VCaP (cell line): ENCODE results near the gene SPTBN4.
"Not testable (repeated sequence)": the region's sequence is repeated elsewhere in the genome, so short reads cannot be mapped to it uniquely, and the experiment has no call there.

Experiments used
- H3K27ac ChIP-seq: fragments of 450-650 bp; 2 replicates; pipeline ENCODE4 v1.5.1; 2017
- CTCF ChIP-seq: fragments of 450-650 bp; conservative IDR thresholded peaks from 2 replicates; pipeline ENCODE4 v1.5.1; 2017; ENCODE audit warnings: mild to moderate bottlenecking, moderate library complexity

Gene SPTBN4

GRCh38 chr19:40472516-40472915 lies 5.7 kb downstream of the SPTBN4 start:
- no peak overlapping the region for H3K27ac ChIP-seq
- TF ChIP-seq CTCF: no peak

- no peak overlapping the region for H3K27ac ChIP-seq
These were observed 7.9 kb downstream of the SPTBN4 start for GRCh38 chr19:40474737-40475136.

GRCh38 chr19:40475878-40476644 lies 9.3 kb downstream of the SPTBN4 start:
- not testable (repeated sequence) for H3K27ac ChIP-seq

More at GRCh38 chr19:40474737-40475136, 7.9 kb downstream of the SPTBN4 start:
- no peak for TF ChIP-seq CTCF

- H3K27ac ChIP-seq: no peak overlapping the region
- no peak for TF ChIP-seq CTCF
These were observed 19.2 kb downstream of the SPTBN4 start for GRCh38 chr19:40486017-40486416.

GRCh38 chr19:40489882-40490230 lies 23.1 kb downstream of the SPTBN4 start:
- no peak overlapping the region for H3K27ac ChIP-seq
- no peak for TF ChIP-seq CTCF

- no peak overlapping the region for H3K27ac ChIP-seq
- no peak for TF ChIP-seq CTCF
These were observed 25.5 kb downstream of the SPTBN4 start for GRCh38 chr19:40492274-40492673.

- no peak overlapping the region for H3K27ac ChIP-seq
- no peak for TF ChIP-seq CTCF
These were observed 27.0 kb downstream of the SPTBN4 start for GRCh38 chr19:40493778-40494177.

GRCh38 chr19:40494191-40494838 lies 27.5 kb downstream of the SPTBN4 start:
- H3K27ac ChIP-seq: no peak overlapping the region
- TF ChIP-seq CTCF: no peak
